Adipocyte (in vitro differentiated cells): ENCODE measurements around the gene TCEA2.

Experiments
- DNase-seq: peaks from one replicate; pipeline ENCODE4 v3.0.0-alpha.2; 2015; ENCODE audit warnings: low read depth
- H3K27me3 ChIP-seq: replicated peaks from 2 replicates; pipeline ENCODE4 v1.7.0; 2013; ENCODE audit warnings: mild to moderate bottlenecking, low read length, moderate library complexity; ENCODE audit not compliant: control insufficient read depth, insufficient read depth
- H3K36me3 ChIP-seq: 2 replicates; pipeline ENCODE4 v1.7.0; 2013; ENCODE audit warnings: low read length, mild to moderate bottlenecking, moderate library complexity; ENCODE audit not compliant: control insufficient read depth, insufficient read depth, severe bottlenecking
- H3K4me1 ChIP-seq: 2 replicates; pipeline ENCODE4 v1.7.0; 2013; ENCODE audit warnings: mild to moderate bottlenecking, low read length, moderate library complexity; ENCODE audit not compliant: control insufficient read depth, insufficient read depth
- H3K4me3 ChIP-seq: 2 replicates; pipeline ENCODE4 v1.7.0; 2013; ENCODE audit warnings: mild to moderate bottlenecking, low read length, moderate library complexity
- H3K9ac ChIP-seq: 2 replicates; pipeline ENCODE4 v1.7.0; 2013; ENCODE audit warnings: mild to moderate bottlenecking, low read length, moderate library complexity
- H3K9me3 ChIP-seq: 2 replicates; pipeline ENCODE4 v1.7.0; 2013; ENCODE audit warnings: mild to moderate bottlenecking, low read length, moderate library complexity; ENCODE audit not compliant: control insufficient read depth

TCEA2 gene

GRCh38 chr20:64104667-64105451 lies 41.9 kb downstream of the TCEA2 start:
- DNase-seq, result no peak
- H3K27me3 ChIP-seq, result peaks cover 68% of the 10 kb centered on the region
- H3K9ac ChIP-seq, result no peak overlapping the region
- H3K36me3 ChIP-seq, result no peaks in the 10 kb centered on the region
- no peaks in the 10 kb centered on the region for H3K9me3 ChIP-seq
- H3K4me3 ChIP-seq, result no peak overlapping the region
- no peaks in the 10 kb centered on the region for H3K4me1 ChIP-seq

GRCh38 chr20:64105846-64106434 lies 42.9 kb downstream of the TCEA2 start:
- Histone ChIP-seq H3K27me3 (peaks cover 64% of the 10 kb centered on the region), H3K4me3 (no peak overlapping the region), H3K36me3 (no peaks in the 10 kb centered on the region), H3K9ac (no peak overlapping the region), H3K9me3 (no peaks in the 10 kb centered on the region), H3K4me1 (no peaks in the 10 kb centered on the region)
- DNase-seq, result no peak

GRCh38 chr20:64106435-64106961 lies 43.5 kb downstream of the TCEA2 start:
- Histone ChIP-seq H3K9ac (no peak overlapping the region), H3K4me1 (no peaks in the 10 kb centered on the region), H3K27me3 (peaks cover 59% of the 10 kb centered on the region), H3K9me3 (no peaks in the 10 kb centered on the region), H3K4me3 (no peak overlapping the region), H3K36me3 (no peaks in the 10 kb centered on the region)
- no peak for DNase-seq

GRCh38 chr20:64106981-64107735 lies 44.2 kb downstream of the TCEA2 start, which contains the start of gene NPBWR2:
TSS of gene NPBWR2 (minus strand) at chr20:64107565. CDS start at chr20:64106831, 734 bp downstream.
- Histone ChIP-seq H3K27me3 (peaks cover 56% of the 10 kb centered on the region), H3K9ac (no peak within 1 kb of the TSS), H3K9me3 (no peaks in the 10 kb centered on the region), H3K4me3 (no peak within 1 kb of the TSS), H3K36me3 (no peaks in the 10 kb centered on the region), H3K4me1 (no peaks in the 10 kb centered on the region)
- no peak for DNase-seq

GRCh38 chr20:64107736-64108457 lies 44.9 kb downstream of the TCEA2 start:
- no peaks in the 10 kb centered on the region for H3K4me1 ChIP-seq
- peaks cover 53% of the 10 kb centered on the region for H3K27me3 ChIP-seq
- H3K36me3 ChIP-seq, result no peaks in the 10 kb centered on the region
- H3K9ac ChIP-seq, result no peak overlapping the region
- no peak overlapping the region for H3K4me3 ChIP-seq
- DNase-seq, result no peak
- no peaks in the 10 kb centered on the region for H3K9me3 ChIP-seq

DNA sequence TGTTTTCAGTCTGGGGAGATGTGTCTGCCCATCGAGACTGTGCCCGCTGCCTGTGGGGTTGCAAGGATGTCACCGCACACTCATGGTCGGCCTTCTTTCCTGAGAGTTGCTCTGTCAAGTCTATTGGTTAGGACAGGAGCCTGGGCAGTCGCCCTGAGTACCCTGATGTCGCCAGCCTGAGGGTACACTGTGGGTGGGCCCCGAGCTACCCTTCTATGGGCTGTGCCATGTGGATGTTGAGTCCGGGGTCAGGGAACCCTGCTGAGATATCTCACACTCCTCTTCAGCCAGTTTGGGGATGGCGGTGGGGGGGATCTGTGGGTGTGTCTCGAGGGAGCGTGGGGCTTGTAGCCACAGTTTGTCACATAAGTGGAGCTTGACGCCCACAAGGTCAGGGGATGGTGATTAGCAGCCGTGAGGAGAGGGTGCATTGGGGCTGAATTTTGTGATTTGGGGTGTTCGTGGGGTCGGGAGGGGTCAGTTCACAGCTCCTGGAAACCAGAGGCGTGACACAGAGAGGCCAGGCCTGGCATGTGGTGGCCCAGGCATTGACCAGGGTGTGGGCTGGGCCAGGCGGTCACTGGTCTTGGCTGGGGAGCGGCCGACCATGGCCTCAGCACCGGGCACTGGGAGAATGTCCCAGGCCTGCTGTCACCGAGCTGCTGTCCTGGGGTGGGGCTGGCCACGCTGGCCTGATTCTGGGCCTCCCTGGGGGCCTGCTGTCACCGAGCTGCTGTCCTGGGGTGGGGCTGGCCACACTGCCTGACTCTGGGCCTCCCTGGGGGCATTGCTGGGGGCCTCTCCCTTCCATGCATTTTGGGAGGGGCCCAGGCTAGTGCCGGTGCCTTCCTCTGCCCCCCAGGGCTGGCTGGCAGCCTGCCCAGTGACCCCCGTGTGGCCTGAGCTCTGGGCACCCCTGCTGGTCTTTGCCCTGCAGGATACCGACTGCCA lies 46.0 kb downstream of the TCEA2 start:
- no peaks in the 10 kb centered on the region for H3K9me3 ChIP-seq
- H3K36me3 ChIP-seq, result no peaks in the 10 kb centered on the region
- DNase-seq, result no peak
- no peaks in the 10 kb centered on the region for H3K4me1 ChIP-seq
- H3K9ac ChIP-seq, result no peak overlapping the region
- H3K27me3 ChIP-seq, result peaks cover 43% of the 10 kb centered on the region
- H3K4me3 ChIP-seq, result no peak overlapping the region

DNA sequence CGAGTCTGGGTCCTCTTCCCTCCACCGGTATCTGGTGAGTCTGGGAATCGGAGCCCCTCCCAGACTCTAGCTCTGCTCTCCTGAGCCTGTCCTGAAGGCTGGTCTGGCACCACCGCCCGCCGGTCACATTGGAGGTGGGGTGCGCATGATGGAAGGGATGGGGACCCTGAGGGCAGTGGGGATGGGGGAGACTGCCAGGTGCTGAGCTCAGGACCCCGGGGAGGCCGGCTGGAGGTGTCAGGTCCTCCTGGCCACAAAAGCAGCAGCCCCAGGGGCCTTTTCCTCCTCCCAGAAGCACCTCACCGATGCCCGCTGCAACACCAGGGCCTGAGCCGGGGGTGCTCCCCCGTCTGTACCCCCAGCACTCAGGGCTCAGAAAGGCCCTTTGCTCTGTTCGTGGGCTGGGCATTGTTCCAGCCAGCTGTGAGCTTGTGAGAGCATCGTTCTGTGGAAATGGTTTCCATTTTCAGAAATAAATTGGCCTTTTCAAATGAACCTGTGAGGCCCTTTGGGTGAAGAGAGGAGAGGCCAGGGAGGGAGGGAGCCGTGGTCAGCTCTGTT lies 46.9 kb downstream of the TCEA2 start:
- no peak for DNase-seq
- H3K4me3 ChIP-seq, result no peak overlapping the region
- no peaks in the 10 kb centered on the region for H3K9me3 ChIP-seq
- H3K4me1 ChIP-seq, result no peaks in the 10 kb centered on the region
- H3K9ac ChIP-seq, result no peak overlapping the region
- H3K36me3 ChIP-seq, result no peaks in the 10 kb centered on the region
- H3K27me3 ChIP-seq, result peaks cover 46% of the 10 kb centered on the region

DNA sequence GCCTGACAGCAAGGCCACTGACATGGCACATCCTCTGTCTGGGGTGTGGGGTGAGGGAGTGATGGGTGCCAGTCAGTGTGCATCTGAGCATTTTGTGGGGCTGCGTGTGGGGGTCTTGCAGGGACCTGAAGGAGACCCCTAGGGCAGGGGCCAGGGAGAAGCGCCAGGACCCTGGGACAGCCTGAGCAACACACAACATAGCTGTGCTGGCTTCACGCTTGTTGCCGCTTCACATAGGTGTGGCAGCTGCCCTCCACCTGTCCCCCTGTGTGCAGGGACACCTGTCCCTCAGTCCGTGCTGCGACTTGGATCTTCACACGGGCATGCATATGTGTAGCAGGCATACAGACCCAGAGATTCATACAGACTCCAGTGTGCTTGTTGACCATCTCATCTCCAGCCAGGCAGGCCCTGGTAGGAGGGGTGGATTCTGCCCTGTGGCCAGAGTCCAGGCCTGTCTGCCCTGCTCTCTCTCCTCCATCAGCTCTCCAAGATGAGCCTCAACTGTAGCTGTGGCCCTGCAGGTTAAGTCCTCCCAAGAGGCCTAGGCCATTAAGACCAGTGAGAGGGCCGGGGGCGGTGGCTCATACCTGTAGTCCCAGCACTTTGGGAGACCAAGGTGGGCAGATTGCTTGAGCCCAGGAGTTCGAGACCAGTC lies 47.5 kb downstream of the TCEA2 start:
- no peak overlapping the region for H3K9ac ChIP-seq
- no peaks in the 10 kb centered on the region for H3K9me3 ChIP-seq
- peaks cover 50% of the 10 kb centered on the region for H3K27me3 ChIP-seq
- no peak for DNase-seq
- no peaks in the 10 kb centered on the region for H3K36me3 ChIP-seq
- H3K4me3 ChIP-seq, result no peak overlapping the region
- H3K4me1 ChIP-seq, result no peaks in the 10 kb centered on the region

DNA sequence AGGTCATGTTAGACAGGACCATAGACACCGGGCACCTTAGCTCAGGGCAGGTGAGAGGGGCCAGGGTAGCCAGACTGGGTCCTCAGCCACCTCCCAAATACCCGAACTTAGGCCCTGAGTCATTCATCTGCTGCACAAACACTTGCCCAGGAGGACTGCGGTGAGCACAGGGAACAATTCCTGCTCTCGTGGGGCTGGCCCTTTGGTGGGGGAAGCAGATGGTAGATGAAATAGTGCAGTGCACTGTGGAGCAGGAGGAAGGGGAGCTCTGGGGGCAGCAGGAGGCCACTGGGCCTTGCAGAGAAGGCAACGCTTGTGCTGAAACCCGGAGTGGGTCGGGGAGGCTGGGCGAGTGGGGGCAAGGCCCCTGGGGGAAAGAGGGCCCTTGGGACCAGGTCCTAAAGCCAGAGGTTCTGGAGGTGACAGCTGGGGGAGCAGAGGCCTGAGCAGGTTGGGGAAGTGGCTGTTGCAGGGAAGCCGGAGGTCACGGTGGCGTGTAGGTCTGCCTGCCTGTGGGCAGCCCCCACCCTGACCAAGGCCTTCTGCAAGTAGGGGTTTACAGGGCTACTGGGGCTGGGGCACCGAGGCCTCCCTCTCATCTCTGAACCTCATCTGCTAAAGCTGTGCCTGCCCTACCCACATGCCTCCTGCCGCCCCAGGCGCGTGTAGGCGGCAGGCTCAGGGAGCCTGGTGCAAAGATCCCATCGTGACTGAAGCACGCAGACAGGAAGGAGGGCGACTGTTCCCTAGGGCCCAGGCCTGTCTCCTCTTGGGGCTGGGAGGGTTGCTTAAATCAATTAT lies 49.0 kb downstream of the TCEA2 start:
- Histone ChIP-seq H3K9ac (no peak overlapping the region), H3K4me1 (no peaks in the 10 kb centered on the region), H3K4me3 (no peak overlapping the region), H3K27me3 (peaks cover 53% of the 10 kb centered on the region), H3K9me3 (no peaks in the 10 kb centered on the region), H3K36me3 (no peaks in the 10 kb centered on the region)
- no peak for DNase-seq
